ENCODE measurements around the gene FBXL20. TPM values are rescaled to one million over a fixed set of nuclear protein-coding genes. Genes with fewer than 3 reads are reported as not detected.

Gene FBXL20
- total and polyA plus RNA-seq, 9 of the 15 experiments (the other 6 are each of a cell fraction or from before 2014, with no cell fraction given): 1.8 to 15.1 (median 5.6) TPM

GRCh38 chr17:39401412-39402243, at the start of gene FBXL20 (continued):
- TF ChIP-seq ETV6 (IDR thresholded peaks at IDR 0.05; ENCODE audit: borderline replicate concordance in 1 of 2, low read depth in 2 of 2, low read length in 1 of 2) (no peak), ETV6 (CRISPR knock-in tag; IDR thresholded peaks at IDR 0.05; ENCODE audit: borderline replicate concordance) (no peak), CHD1 (IDR thresholded peaks at IDR 0.05; ENCODE audit: low read length) (no peak), PHF8 (IDR thresholded peaks at IDR 0.05; ENCODE audit: borderline replicate concordance, low read length) (peak; percentile 84; the same call in 1 of the 2 replicates), KLF13 (tag; IDR thresholded peaks at IDR 0.05; ENCODE audit: borderline replicate concordance, low read depth) (peak; percentile 37; the same call in 1 of the 2 replicates), KLF1 (tag; IDR thresholded peaks at IDR 0.05) (no peak), ZBTB7A (IDR thresholded peaks at IDR 0.05; ENCODE audit: borderline replicate concordance, control insufficient read depth, low read depth, low read length) (peak; percentile 50; the same call in 1 of the 2 replicates), SIN3B (IDR thresholded peaks at IDR 0.05; ENCODE audit: low read depth) (peak; percentile 75), BRF2 (IDR thresholded peaks at IDR 0.05; ENCODE audit: borderline replicate concordance, insufficient read depth, insufficient read length) (no peak), ZSCAN29 (IDR thresholded peaks at IDR 0.05) (no peak), FOXP1 (CRISPR knock-in tag; IDR thresholded peaks at IDR 0.05) (no peak), RBFOX2 (IDR thresholded peaks at IDR 0.05; ENCODE audit: low read depth, low read length) (peak; percentile 93), CBX1 (IDR thresholded peaks at IDR 0.05; ENCODE audit: low read depth) (no peak), EP400 (IDR thresholded peaks at IDR 0.05) (peak; percentile 55; the same call in 1 of the 2 replicates), CXXC5 (CRISPR knock-in tag; IDR thresholded peaks at IDR 0.05) (peak; percentile 89), ETV5 (CRISPR knock-in tag; IDR thresholded peaks at IDR 0.05; ENCODE audit: low read depth) (no peak), ZNF184 (CRISPR knock-in tag; IDR thresholded peaks at IDR 0.05) (no peak), MLLT1 (IDR thresholded peaks at IDR 0.05) (peak in 1 of 2 experiments; percentile 13; a peak in 1 of 4 replicates), ATF1 (CRISPR knock-in tag; IDR thresholded peaks at IDR 0.05) (no peak), ATF1 (tag; IDR thresholded peaks at IDR 0.05) (peak; percentile 57)
- TF ChIP-seq, protein P1, sequence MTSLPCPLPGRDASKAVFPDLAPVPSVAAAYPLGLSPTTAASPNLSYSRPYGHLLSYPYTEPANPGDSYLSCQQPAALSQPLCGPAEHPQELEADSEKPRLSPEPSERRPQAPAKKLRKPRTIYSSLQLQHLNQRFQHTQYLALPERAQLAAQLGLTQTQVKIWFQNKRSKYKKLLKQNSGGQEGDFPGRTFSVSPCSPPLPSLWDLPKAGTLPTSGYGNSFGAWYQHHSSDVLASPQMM (CRISPR knock-in tag; IDR thresholded peaks at IDR 0.05): no peak
- TF ChIP-seq, protein P2, sequence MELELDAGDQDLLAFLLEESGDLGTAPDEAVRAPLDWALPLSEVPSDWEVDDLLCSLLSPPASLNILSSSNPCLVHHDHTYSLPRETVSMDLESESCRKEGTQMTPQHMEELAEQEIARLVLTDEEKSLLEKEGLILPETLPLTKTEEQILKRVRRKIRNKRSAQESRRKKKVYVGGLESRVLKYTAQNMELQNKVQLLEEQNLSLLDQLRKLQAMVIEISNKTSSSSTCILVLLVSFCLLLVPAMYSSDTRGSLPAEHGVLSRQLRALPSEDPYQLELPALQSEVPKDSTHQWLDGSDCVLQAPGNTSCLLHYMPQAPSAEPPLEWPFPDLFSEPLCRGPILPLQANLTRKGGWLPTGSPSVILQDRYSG (tag; conservative IDR thresholded peaks at IDR 0.05; ENCODE audit: low read depth): no peak
